ENCODE data around the gene TTLL8.

TTLL8 gene

GRCh38 chr22:50034126-50035081, 23.7 kb downstream of the TTLL8 start:
- Histone ChIP-seq H3K27me3 (ENCODE audit: low read depth, low read length) (no peaks in the 10 kb centered on the region), H3K36me3 (ENCODE audit: control insufficient read depth in 1 of 2, insufficient read depth in 2 of 2, low read length in 2 of 2) (no peaks in the 10 kb centered on the region), H3K4me1 (ENCODE audit: control insufficient read depth in 1 of 2, insufficient read depth in 2 of 2, low read length in 2 of 2) (peaks cover 0 to 9% of the 10 kb centered on the region in 2 donors), H3K4me3 (ENCODE audit: low read depth in 1 of 2, low read length in 2 of 2) (no peak overlapping the region), H3K27ac (ENCODE audit: low read length) (no peak overlapping the region), H3K9me3 (ENCODE audit: control insufficient read depth in 1 of 2, low read length in 2 of 2) (peaks cover 2 to 5% of the 10 kb centered on the region in 2 donors)

DNA sequence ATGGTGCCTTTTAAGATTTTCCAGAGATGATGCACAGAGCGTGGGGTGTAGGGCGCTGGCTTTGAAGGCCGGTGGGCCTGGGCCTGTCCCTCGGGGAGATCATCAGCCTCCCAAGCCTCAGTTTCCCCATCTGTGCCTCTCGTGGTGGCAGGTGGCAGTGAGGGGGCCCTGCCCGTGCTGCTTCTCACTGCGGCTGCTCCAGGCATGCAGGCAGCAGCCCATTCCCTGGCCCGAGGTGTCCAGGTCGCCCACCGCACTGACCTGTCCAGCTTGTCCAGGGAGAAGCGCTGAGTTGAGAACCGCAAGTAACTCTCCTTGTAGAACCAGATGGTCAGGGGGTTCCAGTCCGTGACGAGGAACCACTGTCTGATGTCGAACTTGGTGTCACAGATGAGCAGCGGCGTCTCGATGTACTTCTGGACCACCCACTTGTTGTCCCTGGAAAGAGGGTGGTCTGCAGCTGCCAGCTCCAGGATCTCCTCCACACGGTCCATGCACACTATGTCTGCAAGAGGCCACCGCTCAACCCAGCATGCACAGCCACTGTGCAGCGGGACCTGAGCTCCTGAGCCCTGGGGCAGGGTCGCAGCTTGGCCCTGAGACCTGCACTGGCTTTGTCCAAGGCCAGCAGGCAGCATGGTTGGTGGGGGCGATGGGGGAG, 25.0 kb downstream of the TTLL8 start:
- H3K9me3 ChIP-seq (ENCODE audit: control insufficient read depth in 1 of 2, low read length in 2 of 2), result no peaks in the 10 kb centered on the region
- H3K27me3 ChIP-seq (ENCODE audit: low read depth, low read length), result no peaks in the 10 kb centered on the region
- H3K4me1 ChIP-seq (ENCODE audit: control insufficient read depth in 1 of 2, insufficient read depth in 2 of 2, low read length in 2 of 2), result peaks cover 0 to 9% of the 10 kb centered on the region in 2 donors
- H3K4me3 ChIP-seq (ENCODE audit: low read depth in 1 of 2, low read length in 2 of 2), result no peak overlapping the region
- H3K27ac ChIP-seq (ENCODE audit: low read length), result no peak overlapping the region
- no peaks in the 10 kb centered on the region for H3K36me3 ChIP-seq (ENCODE audit: control insufficient read depth in 1 of 2, insufficient read depth in 2 of 2, low read length in 2 of 2)

DNA sequence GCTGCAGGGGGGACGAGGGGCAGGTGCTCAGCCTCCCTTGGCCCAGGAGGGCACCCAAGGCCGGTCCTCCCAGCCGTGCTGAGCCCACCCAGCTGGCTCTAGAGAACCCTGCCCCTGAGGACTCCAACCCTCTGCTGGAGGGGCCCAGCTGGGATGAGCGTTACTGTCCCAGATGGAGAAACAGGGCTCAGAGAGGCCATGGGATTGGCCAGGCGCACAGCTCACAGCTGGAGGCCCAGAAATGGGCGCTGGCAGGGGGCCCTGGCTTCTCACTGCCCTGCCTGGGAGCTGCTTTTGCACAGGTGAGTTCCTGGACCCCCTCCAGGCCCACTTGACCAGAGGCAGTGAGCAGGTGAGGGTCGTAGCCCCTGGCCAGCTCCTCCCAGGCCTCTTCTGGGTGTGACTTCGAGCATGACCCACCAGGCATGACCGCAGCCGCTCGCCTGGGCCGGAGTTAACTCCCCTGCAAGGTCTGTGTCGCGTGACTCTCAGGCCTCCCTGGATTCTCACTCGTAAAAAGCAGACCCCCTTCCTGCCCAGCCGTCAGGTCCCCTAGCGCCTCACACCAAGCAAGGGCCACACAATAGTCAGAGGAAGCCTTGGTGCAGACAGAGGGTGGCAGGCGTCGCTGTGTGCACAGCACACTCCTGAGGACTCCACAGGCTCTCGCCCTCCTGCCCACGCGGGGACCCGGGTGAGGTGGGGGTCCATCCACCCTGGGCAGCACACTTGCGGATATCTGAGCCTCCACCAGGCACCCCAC, 25.8 kb downstream of the TTLL8 start:
- no peaks in the 10 kb centered on the region for H3K36me3 ChIP-seq (ENCODE audit: control insufficient read depth in 1 of 2, insufficient read depth in 2 of 2, low read length in 2 of 2)
- H3K4me3 ChIP-seq (ENCODE audit: low read depth in 1 of 2, low read length in 2 of 2), result no peak overlapping the region
- no peaks in the 10 kb centered on the region for H3K27me3 ChIP-seq (ENCODE audit: low read depth, low read length)
- no peak overlapping the region for H3K27ac ChIP-seq (ENCODE audit: low read length)
- H3K9me3 ChIP-seq (ENCODE audit: control insufficient read depth in 1 of 2, low read length in 2 of 2), result no peaks in the 10 kb centered on the region
- peaks cover 0 to 9% of the 10 kb centered on the region in 2 donors for H3K4me1 ChIP-seq (ENCODE audit: control insufficient read depth in 1 of 2, insufficient read depth in 2 of 2, low read length in 2 of 2)

DNA sequence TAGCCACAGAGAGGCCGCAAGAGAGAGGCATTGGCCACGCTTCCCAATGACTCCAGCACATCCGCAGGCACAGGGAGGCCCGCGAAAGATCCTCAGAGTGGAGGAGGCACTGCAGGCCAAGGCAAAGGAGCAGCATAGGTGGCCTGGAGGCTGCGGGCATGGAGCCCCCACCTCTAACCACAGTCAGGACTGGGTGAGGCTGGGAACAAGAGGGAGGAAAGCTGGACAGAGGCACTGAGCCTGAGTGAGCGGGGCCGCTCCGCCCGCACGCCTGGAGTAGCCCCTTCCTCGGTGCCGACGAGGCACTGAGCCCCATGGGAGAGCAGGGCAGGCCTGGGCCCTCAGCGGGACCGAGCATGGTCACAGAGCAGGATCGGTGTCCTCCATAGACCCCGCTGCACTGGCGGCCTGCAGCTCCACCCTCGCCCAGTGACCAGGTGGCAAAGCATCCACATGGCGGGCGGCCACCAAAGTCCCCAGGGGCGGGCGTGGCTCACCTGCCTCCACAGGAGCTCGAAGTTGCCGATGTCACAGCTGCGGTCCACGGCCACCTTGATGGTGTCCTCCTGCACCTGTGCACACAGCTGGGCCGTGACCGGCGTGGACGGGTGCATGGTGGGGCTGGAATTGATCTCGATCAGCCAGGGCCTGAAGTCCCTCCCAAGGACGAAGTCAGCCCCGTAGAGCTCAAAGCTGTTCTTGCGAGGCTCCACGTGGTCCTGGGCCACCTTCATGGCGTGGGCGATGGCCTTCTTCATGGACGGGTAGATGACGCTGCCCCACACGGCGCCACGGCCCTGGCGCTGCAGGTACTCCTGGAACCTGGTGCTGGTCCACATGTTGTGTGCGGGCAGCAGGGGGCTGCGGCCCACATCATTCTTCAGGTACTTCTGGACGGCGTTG, 26.7 kb downstream of the TTLL8 start:
- Histone ChIP-seq H3K27me3 (ENCODE audit: low read depth, low read length) (no peaks in the 10 kb centered on the region), H3K27ac (ENCODE audit: low read length) (no peak overlapping the region), H3K4me3 (ENCODE audit: low read depth in 1 of 2, low read length in 2 of 2) (no peak overlapping the region), H3K36me3 (ENCODE audit: control insufficient read depth in 1 of 2, insufficient read depth in 2 of 2, low read length in 2 of 2) (no peaks in the 10 kb centered on the region), H3K4me1 (ENCODE audit: control insufficient read depth in 1 of 2, insufficient read depth in 2 of 2, low read length in 2 of 2) (peaks cover 0 to 9% of the 10 kb centered on the region in 2 donors), H3K9me3 (ENCODE audit: control insufficient read depth in 1 of 2, low read length in 2 of 2) (no peaks in the 10 kb centered on the region)

GRCh38 chr22:50030297-50031188, 27.6 kb downstream of the TTLL8 start:
- Histone ChIP-seq H3K36me3 (ENCODE audit: control insufficient read depth in 1 of 2, insufficient read depth in 2 of 2, low read length in 2 of 2) (no peaks in the 10 kb centered on the region), H3K27me3 (ENCODE audit: low read depth, low read length) (no peaks in the 10 kb centered on the region), H3K9me3 (ENCODE audit: control insufficient read depth in 1 of 2, low read length in 2 of 2) (no peaks in the 10 kb centered on the region), H3K27ac (ENCODE audit: low read length) (no peak overlapping the region), H3K4me1 (ENCODE audit: control insufficient read depth in 1 of 2, insufficient read depth in 2 of 2, low read length in 2 of 2) (peaks cover 0 to 9% of the 10 kb centered on the region in 2 donors), H3K4me3 (ENCODE audit: low read depth in 1 of 2, low read length in 2 of 2) (no peak overlapping the region)

DNA sequence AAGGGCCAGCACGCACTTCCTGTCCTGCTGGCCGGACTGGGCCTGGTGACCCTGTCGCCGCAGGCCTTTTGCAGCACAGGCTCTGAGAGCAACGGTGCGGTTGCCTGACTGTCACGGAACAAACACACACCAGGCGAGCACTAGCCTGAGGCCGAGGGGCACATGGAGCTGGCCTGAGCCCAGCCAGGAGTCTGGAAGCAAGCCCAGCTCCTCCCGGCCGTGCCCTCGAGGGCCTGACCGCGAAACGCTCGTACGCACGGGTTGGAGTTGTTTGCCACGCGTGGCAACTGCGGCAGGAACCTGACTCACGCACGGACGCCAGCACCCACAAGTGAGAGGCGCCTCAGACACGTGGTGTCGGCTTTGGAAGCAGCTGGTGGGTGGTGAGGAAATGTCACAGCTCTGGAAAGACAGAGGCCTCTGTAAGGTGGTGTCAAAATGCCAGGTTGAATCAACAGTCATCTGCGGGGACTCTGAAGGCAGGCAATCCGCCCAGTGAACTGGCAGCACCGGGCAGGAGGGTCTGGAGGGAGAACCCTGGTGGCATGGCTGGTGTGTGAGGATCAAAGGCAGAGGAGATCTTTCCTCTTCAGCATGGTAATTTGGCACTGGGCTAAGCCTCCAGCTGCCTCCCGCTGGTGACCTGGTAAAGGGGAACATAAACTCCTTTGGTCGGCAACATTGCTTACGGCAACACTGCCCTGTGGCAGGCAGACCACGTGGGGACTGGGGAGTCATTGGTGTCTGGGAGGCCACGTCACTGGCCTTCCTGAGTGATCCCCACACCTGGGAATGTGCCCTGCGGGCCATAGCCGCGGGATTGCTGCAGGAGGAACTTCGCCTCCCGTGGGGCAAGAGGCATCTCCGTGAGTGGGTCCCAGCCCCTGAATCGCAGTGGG, 30.2 kb downstream of the TTLL8 start:
- peaks cover 0 to 9% of the 10 kb centered on the region in 2 donors for H3K4me1 ChIP-seq (ENCODE audit: control insufficient read depth in 1 of 2, insufficient read depth in 2 of 2, low read length in 2 of 2)
- H3K27ac ChIP-seq (ENCODE audit: low read length), result no peak overlapping the region
- H3K36me3 ChIP-seq (ENCODE audit: control insufficient read depth in 1 of 2, insufficient read depth in 2 of 2, low read length in 2 of 2), result no peaks in the 10 kb centered on the region
- H3K9me3 ChIP-seq (ENCODE audit: control insufficient read depth in 1 of 2, low read length in 2 of 2), result no peaks in the 10 kb centered on the region
- no peak overlapping the region for H3K4me3 ChIP-seq (ENCODE audit: low read depth in 1 of 2, low read length in 2 of 2)
- no peaks in the 10 kb centered on the region for H3K27me3 ChIP-seq (ENCODE audit: low read depth, low read length)

DNA sequence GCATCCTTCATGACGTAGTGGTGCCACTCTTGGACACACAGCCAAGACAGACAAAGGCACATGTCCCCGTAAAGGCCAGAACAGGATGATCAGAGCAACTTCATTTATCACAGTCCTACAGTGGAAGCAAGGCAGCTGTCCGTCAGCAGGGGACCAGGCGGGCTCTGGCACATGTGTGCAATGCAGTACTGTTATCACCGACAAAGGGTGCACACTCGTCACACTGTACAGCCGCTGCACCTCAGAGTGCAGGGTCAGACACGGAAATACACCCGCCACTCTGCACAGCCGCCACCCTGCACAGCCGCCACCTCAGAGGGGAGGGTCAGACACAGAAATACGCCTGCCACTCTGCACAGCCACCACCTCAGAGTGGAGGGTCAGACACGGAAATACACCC, 32.1 kb downstream of the TTLL8 start:
- Histone ChIP-seq H3K27me3 (ENCODE audit: low read depth, low read length) (no peaks in the 10 kb centered on the region), H3K27ac (ENCODE audit: low read length) (no peak overlapping the region), H3K4me3 (ENCODE audit: low read depth in 1 of 2, low read length in 2 of 2) (no peak overlapping the region), H3K4me1 (ENCODE audit: control insufficient read depth in 1 of 2, insufficient read depth in 2 of 2, low read length in 2 of 2) (peaks cover 0 to 9% of the 10 kb centered on the region in 2 donors), H3K36me3 (ENCODE audit: control insufficient read depth in 1 of 2, insufficient read depth in 2 of 2, low read length in 2 of 2) (no peaks in the 10 kb centered on the region), H3K9me3 (ENCODE audit: control insufficient read depth in 1 of 2, low read length in 2 of 2) (no peaks in the 10 kb centered on the region)

DNA sequence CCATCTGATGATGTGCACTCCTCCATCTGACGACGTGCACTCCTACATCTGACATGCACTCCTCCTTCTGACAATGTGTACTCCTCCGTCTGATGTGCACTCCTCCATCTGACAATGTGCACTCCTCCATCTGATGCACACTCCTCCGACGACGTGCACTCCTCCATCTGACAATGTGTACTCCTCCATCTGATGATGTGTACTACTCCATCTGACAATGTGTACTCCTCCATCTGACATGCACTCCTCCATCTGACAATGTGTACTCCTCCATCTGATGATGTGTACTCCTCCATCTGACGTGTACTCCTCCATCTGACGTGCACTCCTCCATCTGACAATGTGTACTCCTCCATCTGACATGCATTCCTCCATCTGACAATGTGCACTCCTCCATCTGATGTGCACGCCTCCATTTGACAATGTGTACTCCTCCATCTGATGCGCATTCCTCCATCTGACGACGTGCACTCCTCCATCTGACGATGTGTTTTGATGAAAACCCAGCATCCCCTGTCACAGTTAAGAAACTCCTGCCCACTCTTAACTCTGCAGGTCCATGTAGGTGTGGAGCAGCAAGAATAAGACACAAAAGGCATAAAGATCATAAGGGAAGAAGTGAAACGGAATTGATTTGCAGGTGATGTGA, 35.8 kb downstream of the TTLL8 start:
- H3K4me1 ChIP-seq (ENCODE audit: control insufficient read depth in 1 of 2, insufficient read depth in 2 of 2, low read length in 2 of 2), result no peaks in the 10 kb centered on the region
- no peaks in the 10 kb centered on the region for H3K36me3 ChIP-seq (ENCODE audit: control insufficient read depth in 1 of 2, insufficient read depth in 2 of 2, low read length in 2 of 2)
- H3K27ac ChIP-seq (ENCODE audit: low read length), result no peak overlapping the region
- peaks cover 7% of the 10 kb centered on the region for H3K27me3 ChIP-seq (ENCODE audit: low read depth, low read length)
- H3K9me3 ChIP-seq (ENCODE audit: control insufficient read depth in 1 of 2, low read length in 2 of 2), result no peaks in the 10 kb centered on the region
- no peak overlapping the region for H3K4me3 ChIP-seq (ENCODE audit: low read depth in 1 of 2, low read length in 2 of 2)

GRCh38 chr22:50020606-50021005, 37.5 kb downstream of the TTLL8 start:
- H3K4me1 ChIP-seq (ENCODE audit: control insufficient read depth in 1 of 2, insufficient read depth in 2 of 2, low read length in 2 of 2), result no peaks in the 10 kb centered on the region
- no peak overlapping the region for H3K27ac ChIP-seq (ENCODE audit: low read length)

More at GRCh38 chr22:50020606-50021005, 37.5 kb downstream of the TTLL8 start:
- H3K4me3 ChIP-seq (ENCODE audit: low read depth in 1 of 2, low read length in 2 of 2), result no peak overlapping the region
- H3K27me3 ChIP-seq (ENCODE audit: low read depth, low read length), result peaks cover 7% of the 10 kb centered on the region
- H3K36me3 ChIP-seq (ENCODE audit: control insufficient read depth in 1 of 2, insufficient read depth in 2 of 2, low read length in 2 of 2), result no peaks in the 10 kb centered on the region
- H3K9me3 ChIP-seq (ENCODE audit: control insufficient read depth in 1 of 2, low read length in 2 of 2), result no peaks in the 10 kb centered on the region
